Duodenal mucosa (tissue), 2 donors: ENCODE results near the gene SYT14.

ENCODE experiments used
- H3K27ac ChIP-seq: one replicate; pipeline ENCODE4 v1.7.0; 2013; ENCODE audit warnings: low read depth, low read length
- H3K27me3 ChIP-seq, 2 donors: one replicate each; pipeline ENCODE4 v1.7.0; 2013; ENCODE audit warnings: low read length in 2 of 2, control low read depth in 1 of 2; ENCODE audit not compliant: insufficient read depth in 2 of 2, control insufficient read depth in 1 of 2
- H3K36me3 ChIP-seq, 2 donors: one replicate each; pipeline ENCODE4 v1.7.0; 2013; ENCODE audit warnings: low read length in 2 of 2, control low read depth in 1 of 2; ENCODE audit not compliant: insufficient read depth in 2 of 2, control insufficient read depth in 1 of 2
- H3K4me1 ChIP-seq, 2 donors: one replicate each; pipeline ENCODE4 v1.7.0; 2013; ENCODE audit warnings: low read length in 2 of 2, control low read depth in 1 of 2; ENCODE audit not compliant: insufficient read depth in 2 of 2, control insufficient read depth in 1 of 2
- H3K4me3 ChIP-seq, 2 donors: one replicate each; pipeline ENCODE4 v1.7.0; 2013; ENCODE audit warnings: low read length in 2 of 2, low read depth in 1 of 2
- H3K9ac ChIP-seq, 2 donors: one replicate each; pipeline ENCODE4 v1.7.0; 2013; ENCODE audit warnings: low read length in 2 of 2, low read depth in 1 of 2
- H3K9me3 ChIP-seq, 2 donors: one replicate each; pipeline ENCODE4 v1.7.0; 2013; ENCODE audit warnings: low read length in 2 of 2, control low read depth in 1 of 2; ENCODE audit not compliant: control insufficient read depth in 1 of 2

The SYT14 gene

DNA sequence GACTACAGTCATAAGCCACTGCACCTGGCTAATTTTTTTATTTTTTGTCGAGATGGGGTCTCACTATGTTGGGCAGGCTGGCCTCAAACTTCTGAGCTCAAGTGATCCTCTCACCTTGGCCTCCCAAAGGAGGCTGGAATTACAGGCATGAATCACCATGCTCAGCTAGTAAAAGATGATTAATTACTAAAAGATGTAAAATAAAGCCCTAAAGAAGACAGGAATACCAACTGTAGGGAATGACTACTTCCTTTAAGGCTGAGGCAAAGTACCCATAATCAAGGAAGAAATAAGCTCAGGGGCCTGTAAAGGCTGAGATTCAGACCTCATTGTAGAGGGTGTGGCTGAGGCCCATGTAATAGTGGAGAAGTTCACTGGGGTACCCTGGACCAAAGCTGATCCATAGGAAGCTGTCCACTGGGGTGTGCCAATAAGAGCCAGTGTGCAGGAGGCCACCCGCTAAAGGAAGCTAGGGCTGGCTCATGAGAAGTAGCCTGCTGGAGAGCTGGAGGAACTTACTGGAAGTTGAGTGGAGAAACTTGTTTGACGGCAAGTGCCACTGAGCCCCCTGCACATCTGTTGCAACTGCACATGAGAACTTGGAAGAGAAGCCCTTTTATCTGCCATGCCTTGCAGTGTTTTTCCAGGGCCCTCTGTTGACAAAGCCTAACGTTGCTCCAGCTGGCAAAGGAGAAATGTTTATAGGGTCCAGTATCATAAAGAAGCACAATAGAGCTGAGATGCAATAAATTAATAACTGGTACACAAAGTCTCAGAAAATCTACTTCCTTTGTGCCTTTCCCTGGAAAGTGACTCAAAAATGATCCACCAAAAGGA lies 276.8 kb downstream of the SYT14 start:
- H3K9me3 ChIP-seq, result no peaks in the 10 kb centered on the region
- H3K9ac ChIP-seq, result no peak overlapping the region
- no peak overlapping the region for H3K4me3 ChIP-seq
- H3K27ac ChIP-seq, result no peak overlapping the region
- no peaks in the 10 kb centered on the region for H3K4me1 ChIP-seq
- H3K27me3 ChIP-seq, result no peaks in the 10 kb centered on the region
- no peaks in the 10 kb centered on the region for H3K36me3 ChIP-seq

DNA sequence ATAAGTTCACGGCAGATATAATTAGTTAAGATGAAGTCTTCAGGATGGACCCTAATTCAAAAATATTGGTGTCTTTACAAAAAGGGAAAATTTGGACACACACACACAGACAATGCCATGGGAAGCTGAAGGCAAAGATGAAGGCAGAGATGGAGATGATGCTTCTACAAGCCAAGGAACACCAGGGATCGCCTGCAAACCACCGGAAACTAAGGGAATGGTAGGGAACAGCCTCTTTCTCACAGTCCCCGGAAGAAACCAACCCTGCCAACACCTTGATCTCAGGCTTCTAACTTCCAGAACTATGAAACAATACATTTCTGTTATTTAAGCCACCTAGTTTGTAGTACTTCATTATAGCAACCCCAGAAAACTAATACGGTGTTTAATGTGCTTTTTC lies 279.5 kb downstream of the SYT14 start:
- Histone ChIP-seq H3K4me1 (peaks cover 0 to 4% of the 10 kb centered on the region in 2 donors), H3K9ac (no peak overlapping the region), H3K27ac (no peak overlapping the region)

DNA sequence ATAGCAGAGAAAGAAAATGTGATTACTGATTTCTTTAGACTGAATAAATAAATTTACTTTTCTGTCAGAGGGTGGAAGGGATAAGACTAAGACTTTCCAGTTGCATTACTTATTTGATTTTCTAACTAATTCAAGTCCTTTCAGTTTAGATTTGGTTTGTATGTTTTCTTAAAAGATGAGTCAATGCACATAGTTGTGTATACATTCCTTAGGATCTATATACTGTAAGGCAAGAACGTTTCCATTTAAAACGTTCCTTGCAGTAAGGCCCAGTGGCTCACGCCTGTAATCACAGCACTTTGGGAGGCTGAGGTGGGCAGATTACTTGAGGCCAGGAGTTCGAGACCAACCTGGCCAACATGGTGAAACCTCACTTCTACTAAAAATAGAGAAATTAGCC lies 280.0 kb downstream of the SYT14 start:
- H3K36me3 ChIP-seq, result no peaks in the 10 kb centered on the region
- H3K9ac ChIP-seq, result no peak overlapping the region
- H3K4me3 ChIP-seq, result no peak overlapping the region
- H3K27ac ChIP-seq, result no peak overlapping the region
- H3K4me1 ChIP-seq, result peaks cover 5 to 9% of the 10 kb centered on the region in 2 donors
- no peaks in the 10 kb centered on the region for H3K27me3 ChIP-seq
- no peaks in the 10 kb centered on the region for H3K9me3 ChIP-seq

More for the DNA sequence above, 279.5 kb downstream of the SYT14 start:
- no peaks in the 10 kb centered on the region for H3K27me3 ChIP-seq
- no peaks in the 10 kb centered on the region for H3K9me3 ChIP-seq
- H3K36me3 ChIP-seq, result no peaks in the 10 kb centered on the region
- no peak overlapping the region for H3K4me3 ChIP-seq
